Right ventricle myocardium inferior (tissue), 1 donor: ENCODE data around the gene MEST. TPM values are rescaled to one million over a fixed set of nuclear protein-coding genes. Genes with fewer than 3 reads are reported as not detected.

Experiments
- ATAC-seq: fragments of 200-7000 bp; cut with Tn5 transposase; one replicate; pipeline ENCODE4 v1.9.1; 2020; ENCODE audit warnings: mild to moderate bottlenecking, moderate library complexity
- DNase-seq: peaks from one replicate; pipeline ENCODE4 v3.0.0; 2021; ENCODE audit errors: missing footprints
- intact Hi-C: fragments of 100-400 bp; cut with DNase I; formaldehyde crosslinking; loops from one replicate; pipeline ENCODE4 v1.11.0; 2022
- total RNA-seq: library from RNA; stranded (reverse); fragmentation: NEBNext Ultra II Directional; extraction: Animal tissue kit (Norgen Biotek cat#: 25700); gene quantifications from one replicate; pipeline ENCODE4 v1.2.1, GENCODE V29; 2021
- donor health status: DM: no; HTN: yes; CAD: no; lungs with severe emphysema.

The MEST gene
- total RNA-seq, 1 donor from 2014 or later: 10.7 TPM

DNA sequence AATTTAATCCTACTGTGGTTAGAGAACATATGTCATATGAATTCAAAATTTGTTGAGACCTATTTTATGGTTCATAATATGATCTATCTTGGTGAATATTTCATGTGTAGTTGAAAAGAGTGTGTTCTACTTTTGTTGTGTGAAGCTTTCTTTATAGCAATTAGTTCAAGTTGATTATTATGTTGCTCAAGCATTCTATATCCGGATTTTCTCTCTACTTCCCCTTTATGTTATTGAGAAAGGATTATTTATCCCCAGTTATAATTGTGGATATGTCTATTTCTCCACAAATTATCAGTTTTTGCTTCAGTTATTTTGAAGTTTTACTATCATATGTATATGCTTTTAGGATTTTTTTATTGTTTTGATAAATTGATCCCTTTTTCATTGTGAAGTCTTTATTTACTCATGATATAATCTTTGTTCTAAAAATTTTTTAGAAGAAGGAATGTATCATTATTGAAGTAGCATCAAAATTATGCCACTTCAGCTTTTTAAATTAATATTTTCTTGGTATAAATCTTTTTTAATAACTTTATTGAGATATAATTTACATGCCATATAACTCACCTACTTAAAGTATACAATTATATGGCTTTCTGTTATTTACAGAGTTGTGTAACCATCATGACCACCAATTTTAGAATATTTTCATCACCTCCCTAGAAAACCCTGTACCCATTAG, 12.0 kb upstream of the MEST start:
- ATAC-seq (no peak), DNase-seq (no peak)
- intact Hi-C loops: no loop called here

DNA sequence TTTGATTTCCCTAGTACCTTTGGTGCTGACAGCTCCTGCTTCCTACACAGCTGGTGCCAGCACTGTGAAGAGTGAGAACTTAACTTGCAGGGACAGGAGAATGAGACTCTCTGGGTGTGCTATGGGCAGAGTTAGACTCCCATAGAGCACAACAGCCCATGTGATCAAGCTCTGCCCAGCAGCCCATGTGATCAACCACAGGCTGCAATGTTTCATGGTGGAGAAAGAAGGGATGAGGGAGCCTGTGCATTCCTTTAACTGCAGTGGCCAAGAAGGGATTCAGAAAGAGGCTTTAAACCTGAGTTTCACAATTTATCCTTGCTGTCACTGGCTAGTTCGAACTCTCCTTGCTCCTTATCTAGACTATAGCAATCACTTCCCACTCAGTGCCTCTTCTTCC, 10.0 kb upstream of the MEST start:
- DNase-seq: no peak
- intact Hi-C loops: no loop called here
- ATAC-seq: no peak

DNA sequence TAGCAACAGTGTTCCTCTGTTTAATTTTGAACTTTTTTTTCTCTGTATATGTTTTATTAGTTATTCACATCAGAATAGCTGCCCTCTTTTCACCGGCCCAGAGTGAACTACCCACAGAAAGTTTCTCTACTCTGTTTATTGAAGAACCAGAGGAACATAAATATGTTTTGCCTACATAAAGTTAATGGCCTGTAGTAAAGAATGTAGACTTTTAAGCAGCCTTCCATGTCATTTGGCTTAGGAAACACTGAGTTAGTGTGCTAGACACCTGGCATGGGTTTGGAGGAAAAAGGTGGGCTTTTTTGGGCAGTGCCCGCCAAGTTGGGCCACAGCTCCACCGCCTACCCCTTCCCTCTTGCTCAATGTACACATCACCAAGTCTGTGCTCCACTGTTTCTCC, 8.9 kb upstream of the MEST start:
- ATAC-seq: no peak
- DNase-seq: no peak
- intact Hi-C loops: no loop called here

DNA sequence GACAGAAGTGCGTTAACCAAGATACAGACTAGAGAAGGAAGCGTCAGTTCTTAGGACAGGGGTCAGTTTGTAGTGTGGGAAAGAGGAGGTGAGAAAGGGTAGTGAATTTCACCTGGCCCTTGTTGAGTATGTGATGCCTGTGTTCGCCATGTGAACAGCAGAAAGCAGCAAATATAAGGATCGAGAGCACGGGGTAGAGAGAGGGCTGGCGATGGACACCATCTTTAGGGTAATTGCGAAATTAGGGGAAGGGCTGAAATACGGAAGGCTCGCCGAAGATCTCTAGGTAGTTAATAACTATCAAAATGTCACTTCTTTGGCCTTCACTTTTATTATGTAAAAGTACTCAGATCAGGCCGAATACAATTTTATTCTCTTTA, 6.2 kb upstream of the MEST start:
- DNase-seq (no peak), ATAC-seq (no peak)
- intact Hi-C loops: loop anchor here (5.0 kb wide), 2 partner anchors 208 to 237 kb away; no protein-coding TSS in a partner anchor

DNA sequence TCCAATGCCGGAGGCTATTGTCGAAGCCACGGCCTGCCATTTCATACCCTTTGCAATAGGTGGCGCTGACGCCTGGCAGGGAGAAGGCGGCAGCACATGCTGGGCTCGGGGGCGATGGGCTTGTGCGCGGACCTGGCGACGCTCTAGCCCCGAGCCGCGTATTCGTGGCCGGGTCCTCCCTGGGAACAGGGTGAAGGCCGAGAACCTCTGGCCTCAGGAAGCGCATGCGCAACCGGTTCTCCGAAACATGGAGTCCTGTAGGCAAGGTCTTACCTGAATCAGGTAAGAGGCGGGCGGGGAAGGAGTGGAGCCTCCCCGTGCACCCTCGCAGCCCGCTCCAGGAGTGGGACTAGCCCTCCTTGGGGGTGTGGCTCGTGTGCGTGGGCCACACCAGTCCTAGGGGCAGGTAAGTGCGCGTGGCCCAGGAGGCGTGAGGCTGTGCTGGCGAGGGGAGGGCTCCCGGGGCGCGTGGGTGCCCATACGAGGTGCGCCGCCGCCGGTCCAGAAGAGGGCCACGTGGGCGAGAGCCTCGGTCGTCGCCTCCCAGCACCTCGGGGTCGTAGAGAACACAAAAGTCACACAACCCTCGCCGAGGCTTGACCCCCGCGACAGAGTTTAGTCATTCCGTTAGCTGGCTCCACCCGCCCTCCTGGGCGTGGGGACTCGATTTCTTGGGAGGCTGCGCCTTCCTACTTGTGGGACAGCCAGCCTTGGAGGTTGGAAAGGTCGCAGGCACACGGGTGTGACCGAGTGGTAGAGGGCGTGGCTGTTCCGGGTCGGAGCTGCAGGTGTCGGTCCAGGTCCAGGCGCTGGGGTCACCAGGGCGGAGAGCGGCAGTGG, 5.6 kb upstream of the MEST start:
- ATAC-seq (peak; percentile 62), DNase-seq (peak; percentile 79)
- intact Hi-C loops: loop anchor here (5.0 kb wide), 2 partner anchors 209 to 236 kb away; no protein-coding TSS in a partner anchor

DNA sequence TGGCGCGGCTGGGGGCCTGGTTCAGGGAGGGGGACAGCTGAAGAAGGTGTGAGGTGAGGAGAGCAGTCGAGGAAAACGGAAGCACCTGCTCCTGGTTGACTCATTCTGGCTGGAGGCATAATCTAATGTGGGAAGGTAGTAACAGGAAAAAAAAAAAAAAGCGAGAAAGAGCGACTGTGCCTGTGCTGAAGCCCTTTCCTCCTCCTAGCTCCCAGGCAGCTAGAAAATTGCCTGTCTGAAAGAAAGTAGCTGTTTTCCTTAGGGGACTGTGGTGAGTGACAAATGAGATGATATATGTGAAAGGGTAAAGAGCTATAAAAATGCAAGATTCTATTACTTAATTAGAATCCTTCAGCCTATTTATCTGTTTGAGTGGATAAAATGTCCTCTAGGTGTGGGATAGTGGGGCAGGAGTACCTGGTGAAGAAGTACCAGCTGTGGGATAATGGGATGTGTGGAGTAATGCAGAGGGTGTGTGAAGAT, 4.9 kb upstream of the MEST start:
- DNase-seq: no peak
- ATAC-seq: no peak
- intact Hi-C loops: loop anchor here (5.0 kb wide), 2 partner anchors 210 to 235 kb away; no protein-coding TSS in a partner anchor

DNA sequence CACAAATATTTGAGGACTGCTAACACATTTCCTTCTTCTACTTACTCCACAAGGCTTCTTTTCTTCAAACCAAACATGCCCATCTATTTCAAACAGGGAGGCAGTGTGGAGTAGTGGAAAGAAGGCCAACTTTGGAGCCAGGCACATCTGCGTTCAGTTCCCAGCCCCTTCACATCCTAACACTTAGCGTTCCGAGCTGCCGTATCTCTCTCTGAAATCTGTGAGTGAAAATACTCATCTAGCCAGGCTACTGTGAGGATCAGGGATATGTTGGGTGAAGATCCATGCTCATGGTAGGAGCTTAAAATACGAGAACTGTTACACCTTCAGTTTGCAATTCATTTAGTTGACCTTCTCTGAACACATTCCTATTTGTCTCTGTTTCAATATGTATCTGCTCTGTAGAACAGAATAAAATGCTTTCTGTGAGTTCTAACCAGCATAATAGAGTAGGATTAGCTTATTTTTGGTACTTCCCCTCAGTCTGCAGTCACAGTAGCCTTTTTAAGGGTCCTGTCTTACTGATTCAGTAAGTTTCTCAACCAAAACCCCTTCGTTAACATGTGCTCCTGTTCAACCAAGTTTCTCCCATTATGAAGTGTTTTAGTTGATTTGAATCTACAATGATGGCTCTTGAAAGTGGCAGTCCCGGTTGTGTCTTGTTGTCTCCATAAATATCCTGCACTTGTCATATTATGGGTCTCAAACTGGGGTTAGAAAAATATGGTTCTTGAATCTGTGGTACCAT, 3.3 kb upstream of the MEST start:
- DNase-seq (no peak), ATAC-seq (no peak)
- intact Hi-C loops: loop anchor here (5.0 kb wide), 2 partner anchors 211 to 234 kb away; no protein-coding TSS in a partner anchor

DNA sequence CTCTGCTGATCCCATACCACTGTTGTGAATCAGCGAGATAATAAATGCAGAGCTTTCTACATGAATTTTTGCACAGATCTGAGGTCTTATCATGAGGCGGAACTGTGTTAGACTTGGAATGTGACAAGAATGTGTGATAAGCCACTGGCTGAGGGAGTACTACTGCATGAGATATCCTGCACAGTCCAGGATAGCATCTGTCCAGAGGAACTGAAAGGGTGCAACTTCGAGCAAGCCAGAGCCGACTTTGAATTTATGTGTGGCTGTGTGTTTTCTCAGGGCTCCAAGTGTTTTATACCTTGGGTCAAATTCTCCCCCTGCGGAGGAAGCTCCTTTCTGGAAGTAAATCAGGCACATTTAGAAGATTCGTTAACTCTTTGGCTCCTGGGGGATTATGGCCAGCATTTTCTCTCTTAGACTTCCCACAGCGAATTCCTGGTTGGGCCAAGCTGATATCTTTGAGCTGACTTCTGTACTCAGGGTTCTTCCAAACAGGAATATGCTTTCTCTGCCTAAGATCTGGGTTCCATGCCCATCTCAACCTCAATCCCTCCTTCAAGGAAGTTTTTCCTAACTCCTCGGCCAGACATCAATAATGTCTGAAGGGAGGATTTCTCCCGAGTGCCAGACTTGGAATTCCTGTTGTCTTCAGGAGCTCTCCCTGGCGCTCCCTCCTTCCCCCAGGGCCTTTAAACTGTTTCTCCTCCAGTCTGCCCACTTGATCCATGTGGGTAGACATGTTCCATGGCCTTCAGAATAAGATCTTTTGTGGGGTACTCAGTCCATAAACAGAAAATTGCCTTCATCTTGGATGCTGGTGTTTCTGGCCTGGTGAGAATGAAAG, 2.5 kb upstream of the MEST start:
- no peak for ATAC-seq
- no peak for DNase-seq
- intact Hi-C loops: loop anchor here (5.0 kb wide), 2 partner anchors 212 to 233 kb away; no protein-coding TSS in a partner anchor

DNA sequence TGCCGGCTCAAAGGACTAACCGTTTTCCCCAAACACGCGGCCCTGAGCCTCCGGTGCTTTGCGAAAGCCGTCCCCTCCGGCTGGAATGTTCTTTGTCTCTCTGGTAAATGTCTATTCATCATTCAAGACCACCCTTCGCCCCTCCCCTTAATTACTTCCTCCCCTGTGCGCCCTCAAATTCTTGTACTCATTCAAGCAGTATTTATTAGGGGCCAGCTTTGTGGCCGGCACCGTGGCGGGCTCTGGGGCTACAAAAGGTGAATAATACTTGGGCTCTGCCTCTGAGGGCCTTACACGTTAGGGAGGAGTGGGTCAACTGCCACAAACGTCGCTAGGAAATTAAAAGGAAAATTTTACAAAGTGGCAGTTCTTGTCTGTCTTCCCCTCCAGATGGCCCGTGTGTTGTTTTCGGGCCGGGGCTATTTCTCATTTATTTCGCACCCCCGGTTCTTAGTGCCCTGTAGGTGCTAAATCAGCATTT, 1.5 kb upstream of the MEST start:
- ATAC-seq (no peak), DNase-seq (no peak)
- intact Hi-C loops: loop anchor here (10.0 kb wide), 1 partner anchor 136 kb away; no protein-coding TSS in a partner anchor

DNA sequence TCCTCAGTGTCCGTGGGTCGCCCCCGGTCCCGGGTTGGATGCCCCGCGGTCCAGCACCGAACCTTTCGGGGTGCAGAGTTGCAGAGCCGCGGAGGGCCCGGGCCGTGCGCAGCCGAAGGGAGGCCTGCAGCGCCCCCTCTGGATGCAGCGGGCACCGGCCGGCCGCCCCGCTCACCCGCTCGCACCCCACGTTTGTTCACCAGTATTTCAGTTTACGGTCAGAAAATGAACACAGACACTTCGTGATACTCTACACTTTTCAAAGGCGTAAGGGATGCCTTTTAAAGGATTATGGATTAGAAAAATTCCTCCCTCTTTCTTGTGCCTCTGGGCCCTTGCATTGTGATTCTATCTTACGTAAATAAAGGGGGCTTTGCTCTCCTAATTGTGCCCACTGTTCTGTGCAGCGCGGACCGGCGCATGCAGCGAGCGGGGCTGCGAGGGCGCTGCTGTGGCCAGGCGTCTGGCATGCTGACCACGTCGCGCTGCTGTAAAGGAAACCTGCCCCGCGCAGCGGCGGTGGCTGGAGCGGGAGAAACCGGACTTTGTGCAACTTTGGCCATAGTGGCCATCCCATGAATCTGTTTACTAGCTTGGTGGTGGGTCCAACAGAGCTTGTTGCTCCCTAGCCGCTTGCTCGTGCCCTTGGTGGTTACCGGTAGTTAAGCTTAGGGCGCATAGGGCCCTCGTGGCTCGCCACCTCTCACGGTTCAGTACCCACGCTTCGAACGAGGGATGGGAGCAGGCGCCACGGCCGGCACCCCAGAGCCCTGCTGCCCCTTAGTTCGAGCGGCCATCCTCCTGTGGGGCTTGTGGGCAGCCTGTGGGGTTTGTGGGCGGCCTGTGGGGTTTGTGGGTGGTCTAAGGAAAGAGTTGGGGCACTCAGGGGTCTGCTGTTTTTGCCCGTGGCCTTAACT, 739 bp upstream of the MEST start:
- intact Hi-C loops: loop anchor here (10.0 kb wide), 1 partner anchor 136 kb away; no protein-coding TSS in a partner anchor
- DNase-seq: peak; percentile 77
- peak; percentile 44 for ATAC-seq

DNA sequence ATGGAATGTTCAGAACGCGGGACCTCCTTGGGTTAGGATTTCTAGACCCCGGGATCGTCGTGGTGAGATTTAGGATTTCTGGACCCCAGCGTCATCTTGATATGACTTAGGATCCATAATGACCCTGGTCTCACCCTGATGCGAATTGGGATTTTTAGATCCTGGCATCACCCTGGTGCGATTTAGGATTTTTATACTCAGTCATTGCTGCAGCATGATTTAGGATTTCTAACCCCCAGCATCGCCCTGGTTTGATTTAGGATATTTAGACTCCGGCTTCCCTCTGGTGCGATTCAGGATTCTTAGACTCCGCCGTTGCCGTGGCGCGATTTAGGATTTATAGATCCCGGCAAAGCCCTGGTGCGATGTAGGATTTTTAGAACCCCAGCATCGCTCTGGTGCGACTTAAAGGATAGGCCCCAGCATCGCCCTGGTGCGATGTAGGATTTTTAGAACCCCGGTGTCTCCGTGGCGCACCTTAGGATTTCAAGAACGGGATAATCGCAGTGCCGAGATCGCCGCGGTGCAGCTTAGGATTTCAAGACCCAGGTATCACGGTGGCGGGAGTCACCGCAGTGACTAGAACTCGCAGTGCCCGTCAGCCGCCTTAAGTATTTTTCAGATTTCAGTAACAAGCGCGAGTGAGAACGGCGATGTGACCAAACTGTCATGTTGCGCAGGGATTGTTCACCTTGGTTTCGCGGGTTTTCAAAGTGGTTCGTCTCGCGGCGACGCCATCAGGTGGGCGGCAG, 814 bp downstream of the MEST start:
- no peak for ATAC-seq
- DNase-seq: no peak
- intact Hi-C loops: loop anchor here (10.0 kb wide), 1 partner anchor 138 kb away; no protein-coding TSS in a partner anchor

DNA sequence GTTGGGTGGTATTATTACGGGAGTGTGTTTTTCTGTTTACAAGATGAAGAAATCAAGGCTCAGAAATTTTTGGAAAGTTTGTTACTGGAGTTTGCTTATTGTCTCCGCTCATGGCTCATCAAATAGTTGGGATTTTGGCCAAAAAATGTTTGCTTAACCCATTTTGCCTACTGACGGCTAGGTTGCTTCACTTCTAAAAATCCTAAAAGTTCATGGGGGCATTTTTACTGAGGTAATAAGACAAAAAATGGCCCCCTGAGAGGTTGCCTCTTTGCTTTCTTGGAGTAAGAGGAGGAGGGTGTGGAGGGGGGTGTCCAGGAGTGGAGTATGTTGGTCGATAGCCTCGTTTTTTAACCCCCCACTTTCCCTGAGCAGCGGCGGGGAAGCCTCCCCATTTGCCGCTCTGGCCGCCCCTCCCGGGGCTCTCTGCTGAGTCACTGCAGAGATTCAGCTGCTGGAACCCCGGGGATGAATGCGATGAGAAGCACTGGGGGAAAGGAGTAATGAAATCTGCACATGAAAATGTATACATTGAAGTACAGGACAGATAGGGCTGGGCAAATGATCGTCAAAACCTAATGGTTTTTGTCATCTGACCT, 1.5 kb downstream of the MEST start:
- ATAC-seq: no peak
- intact Hi-C loops: loop anchor here (10.0 kb wide), 1 partner anchor 139 kb away; no protein-coding TSS in a partner anchor
- DNase-seq: no peak

DNA sequence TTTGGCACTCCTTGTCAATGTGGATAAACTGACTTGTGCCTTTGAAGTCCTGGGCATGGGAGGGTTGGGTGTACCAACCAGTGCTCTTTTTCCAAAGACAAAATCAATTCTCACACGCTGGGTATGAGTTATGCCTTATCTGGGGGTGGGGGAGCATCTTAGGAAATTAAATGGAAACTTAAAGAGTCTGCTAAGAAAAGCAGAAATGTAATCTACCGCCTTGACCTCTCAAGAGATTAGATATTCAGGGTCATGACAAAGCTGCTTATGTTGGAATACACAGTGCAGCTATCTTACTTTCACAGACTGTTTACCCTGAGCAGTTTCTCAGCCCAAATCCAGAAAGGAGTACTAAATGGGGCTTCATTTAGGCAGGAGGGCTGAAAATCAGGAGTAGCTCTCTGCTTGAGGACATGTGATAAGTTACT, 2.6 kb downstream of the MEST start:
- intact Hi-C loops: loop anchor here (10.0 kb wide), 1 partner anchor 140 kb away; no protein-coding TSS in a partner anchor
- no peak for ATAC-seq

DNA sequence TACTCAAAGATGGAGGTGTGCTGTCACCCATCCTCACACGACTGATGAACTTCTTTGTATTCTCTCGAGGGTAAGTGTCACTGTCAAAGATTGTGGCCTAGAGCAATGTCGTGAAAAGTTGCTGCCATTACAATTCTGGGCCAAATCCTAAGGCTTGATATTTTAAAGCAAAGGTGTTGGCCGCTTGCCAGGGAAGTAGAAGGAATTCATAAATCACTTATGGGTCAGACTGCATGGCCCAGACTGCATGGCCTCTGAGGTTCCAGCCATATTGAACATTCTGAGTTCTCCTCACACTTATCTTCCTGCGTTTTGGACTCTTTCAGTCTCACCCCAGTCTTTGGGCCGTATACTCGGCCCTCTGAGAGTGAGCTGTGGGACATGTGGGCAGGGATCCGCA, 8.6 kb downstream of the MEST start:
- no peak for DNase-seq
- no peak for ATAC-seq
- intact Hi-C loops: no loop called here

More for the DNA sequence above, 2.6 kb downstream of the MEST start:
- DNase-seq: no peak

DNA sequence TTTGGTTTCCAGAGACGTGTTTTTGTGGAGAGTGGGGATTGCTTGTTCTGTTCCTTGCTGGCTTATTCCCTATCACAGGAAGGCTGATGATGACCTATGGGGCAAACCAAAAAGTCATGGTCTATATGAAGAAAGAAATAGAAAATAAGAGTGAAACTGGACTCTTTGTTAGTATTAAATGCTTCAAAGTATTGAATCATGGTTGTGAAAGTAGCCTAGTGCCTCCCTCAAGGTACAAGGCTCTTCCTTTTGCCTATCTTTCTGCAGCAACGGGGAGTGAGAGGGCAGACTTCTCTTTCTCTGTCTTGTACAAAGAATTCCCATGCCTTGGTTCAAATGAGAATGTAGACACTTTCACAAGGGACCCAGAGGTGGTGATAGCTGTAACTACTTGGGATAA, 9.0 kb downstream of the MEST start:
- intact Hi-C loops: no loop called here
- ATAC-seq (no peak), DNase-seq (no peak)

DNA sequence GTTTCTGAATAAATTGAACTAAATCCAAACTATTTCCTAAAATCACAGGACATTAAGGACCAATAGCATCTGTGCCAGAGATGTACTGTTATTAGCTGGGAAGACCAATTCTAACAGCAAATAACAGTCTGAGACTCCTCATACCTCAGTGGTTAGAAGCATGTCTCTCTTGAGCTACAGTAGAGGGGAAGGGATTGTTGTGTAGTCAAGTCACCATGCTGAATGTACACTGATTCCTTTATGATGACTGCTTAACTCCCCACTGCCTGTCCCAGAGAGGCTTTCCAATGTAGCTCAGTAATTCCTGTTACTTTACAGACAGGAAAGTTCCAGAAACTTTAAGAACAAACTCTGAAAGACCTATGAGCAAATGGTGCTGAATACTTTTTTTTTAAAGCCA, 13.9 kb downstream of the MEST start:
- no peak for DNase-seq
- intact Hi-C loops: no loop called here
- ATAC-seq: no peak
